Ishikawa (cell line): Measurements from ENCODE around the gene GLIS2.

Experiments
- CEBPB ChIP-seq: IDR thresholded peaks from 2 replicates; pipeline ENCODE4 v1.6.1; 2012
- CREB1 ChIP-seq: IDR thresholded peaks from 2 replicates; pipeline ENCODE4 v1.6.1; 2012; ENCODE audit warnings: low read depth
- EP300 ChIP-seq: IDR thresholded peaks from 2 replicates; pipeline ENCODE4 v1.6.1; 2012; ENCODE audit warnings: borderline replicate concordance
- NFIC ChIP-seq: IDR thresholded peaks from 2 replicates; pipeline ENCODE4 v1.6.1; 2012
- TAF1 ChIP-seq: IDR thresholded peaks from 2 replicates; pipeline ENCODE4 v1.6.1; 2012; ENCODE audit warnings: low read depth, mild to moderate bottlenecking
- TCF12 ChIP-seq: IDR thresholded peaks from 2 replicates; pipeline ENCODE4 v1.6.1; 2012; ENCODE audit warnings: low read depth
- TEAD4 ChIP-seq: IDR thresholded peaks from 2 replicates; pipeline ENCODE4 v1.6.1; 2012
- USF1 ChIP-seq: IDR thresholded peaks from 2 replicates; pipeline ENCODE4 v1.6.1; 2012
- YY1 ChIP-seq: IDR thresholded peaks from 2 replicates; pipeline ENCODE4 v1.6.1; 2012; ENCODE audit warnings: low read depth
- ZBTB7A ChIP-seq: IDR thresholded peaks from 2 replicates; pipeline ENCODE4 v1.6.1; 2012; ENCODE audit warnings: low read depth
- TF ChIP-seq, protein P1 (sequence below): IDR thresholded peaks from 2 replicates; pipeline ENCODE4 v1.6.1; 2012; ENCODE audit warnings: low read depth, mild to moderate bottlenecking

- TF ChIP-seq TEAD4 (no peak), CEBPB (no peak), CREB1 (no peak), USF1 (no peak), NFIC (no peak), TCF12 (no peak), TAF1 (no peak), EP300 (no peak), ZBTB7A (no peak), YY1 (no peak)
- TF ChIP-seq, protein P1, sequence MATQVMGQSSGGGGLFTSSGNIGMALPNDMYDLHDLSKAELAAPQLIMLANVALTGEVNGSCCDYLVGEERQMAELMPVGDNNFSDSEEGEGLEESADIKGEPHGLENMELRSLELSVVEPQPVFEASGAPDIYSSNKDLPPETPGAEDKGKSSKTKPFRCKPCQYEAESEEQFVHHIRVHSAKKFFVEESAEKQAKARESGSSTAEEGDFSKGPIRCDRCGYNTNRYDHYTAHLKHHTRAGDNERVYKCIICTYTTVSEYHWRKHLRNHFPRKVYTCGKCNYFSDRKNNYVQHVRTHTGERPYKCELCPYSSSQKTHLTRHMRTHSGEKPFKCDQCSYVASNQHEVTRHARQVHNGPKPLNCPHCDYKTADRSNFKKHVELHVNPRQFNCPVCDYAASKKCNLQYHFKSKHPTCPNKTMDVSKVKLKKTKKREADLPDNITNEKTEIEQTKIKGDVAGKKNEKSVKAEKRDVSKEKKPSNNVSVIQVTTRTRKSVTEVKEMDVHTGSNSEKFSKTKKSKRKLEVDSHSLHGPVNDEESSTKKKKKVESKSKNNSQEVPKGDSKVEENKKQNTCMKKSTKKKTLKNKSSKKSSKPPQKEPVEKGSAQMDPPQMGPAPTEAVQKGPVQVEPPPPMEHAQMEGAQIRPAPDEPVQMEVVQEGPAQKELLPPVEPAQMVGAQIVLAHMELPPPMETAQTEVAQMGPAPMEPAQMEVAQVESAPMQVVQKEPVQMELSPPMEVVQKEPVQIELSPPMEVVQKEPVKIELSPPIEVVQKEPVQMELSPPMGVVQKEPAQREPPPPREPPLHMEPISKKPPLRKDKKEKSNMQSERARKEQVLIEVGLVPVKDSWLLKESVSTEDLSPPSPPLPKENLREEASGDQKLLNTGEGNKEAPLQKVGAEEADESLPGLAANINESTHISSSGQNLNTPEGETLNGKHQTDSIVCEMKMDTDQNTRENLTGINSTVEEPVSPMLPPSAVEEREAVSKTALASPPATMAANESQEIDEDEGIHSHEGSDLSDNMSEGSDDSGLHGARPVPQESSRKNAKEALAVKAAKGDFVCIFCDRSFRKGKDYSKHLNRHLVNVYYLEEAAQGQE = no peak
Observed at GRCh38 chr16:4361944-4362311, 46.1 kb downstream of the GLIS2 start.
